Measurements from ENCODE around the gene SLC23A3. TPM values are rescaled to one million over a fixed set of nuclear protein-coding genes. Genes with fewer than 3 reads are reported as not detected.

Gene SLC23A3
- total and polyA plus RNA-seq, 10 of the 15 experiments (the other 5 are each of a cell fraction or from before 2014, with no cell fraction given), result 0.07 to 1.0 (median 0.40) TPM; not detected in 1

DNA sequence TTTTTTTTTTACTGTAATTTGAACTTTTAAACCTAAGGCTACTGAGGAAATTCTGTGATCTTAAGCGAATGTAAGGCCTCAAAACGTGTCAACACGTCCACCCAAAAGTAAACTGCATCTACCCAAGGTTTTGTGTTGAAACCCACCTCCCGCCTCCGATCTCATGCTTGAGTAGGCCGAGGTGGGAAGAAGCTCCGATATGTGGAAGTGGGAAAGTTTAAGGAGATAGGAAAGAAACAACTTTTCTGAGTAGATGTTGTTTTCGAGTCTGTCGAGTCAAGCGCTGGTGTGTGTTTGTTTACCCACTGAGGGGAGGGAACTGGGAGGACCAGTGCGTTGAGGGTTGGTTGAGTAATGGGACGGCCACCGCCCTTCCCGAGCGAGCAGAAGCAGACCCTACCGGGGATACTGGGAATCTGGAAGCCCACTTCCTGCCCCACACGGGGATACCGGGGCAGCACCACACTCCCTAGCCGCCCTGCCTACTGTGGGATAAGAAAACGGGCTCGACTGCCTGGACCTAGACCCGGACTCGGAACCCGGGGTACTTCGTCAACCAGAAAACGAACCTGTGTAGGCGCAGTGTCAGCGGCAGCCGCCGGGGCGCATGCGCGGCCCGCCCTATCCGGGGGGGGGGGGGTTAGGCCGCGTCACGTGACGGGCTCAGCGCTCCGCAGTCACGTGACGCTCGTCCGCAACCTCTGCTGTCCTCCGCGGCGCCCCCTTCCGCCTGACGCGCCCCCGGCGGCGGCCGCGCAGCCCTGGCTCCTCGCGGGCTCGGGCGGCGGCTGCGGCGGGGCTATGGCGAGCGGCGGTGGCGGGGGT lies 7.9 kb upstream of the SLC23A3 start, which contains the start of gene RETREG2 (continued):
- no peak for TF ChIP-seq STAT3 (IDR thresholded peaks at IDR 0.05; ENCODE audit: low read depth, low read length)
- TF ChIP-seq HSF1 (IDR thresholded peaks at IDR 0.05; ENCODE audit: low read depth, low read length), result no peak
- peak; percentile 49; the same call in 1 of the 2 replicates for TF ChIP-seq TAF1 (IDR thresholded peaks at IDR 0.05; ENCODE audit: borderline replicate concordance, low read depth, low read length)
- TF ChIP-seq POLR2A (IDR thresholded peaks at IDR 0.05; ENCODE audit: low read depth, low read length), result peak; percentile 91
- no peak for TF ChIP-seq CEBPB (IDR thresholded peaks at IDR 0.05; ENCODE audit: borderline replicate concordance in 1 of 2, low read depth in 2 of 2, low read length in 2 of 2)
- TF ChIP-seq, protein P1, sequence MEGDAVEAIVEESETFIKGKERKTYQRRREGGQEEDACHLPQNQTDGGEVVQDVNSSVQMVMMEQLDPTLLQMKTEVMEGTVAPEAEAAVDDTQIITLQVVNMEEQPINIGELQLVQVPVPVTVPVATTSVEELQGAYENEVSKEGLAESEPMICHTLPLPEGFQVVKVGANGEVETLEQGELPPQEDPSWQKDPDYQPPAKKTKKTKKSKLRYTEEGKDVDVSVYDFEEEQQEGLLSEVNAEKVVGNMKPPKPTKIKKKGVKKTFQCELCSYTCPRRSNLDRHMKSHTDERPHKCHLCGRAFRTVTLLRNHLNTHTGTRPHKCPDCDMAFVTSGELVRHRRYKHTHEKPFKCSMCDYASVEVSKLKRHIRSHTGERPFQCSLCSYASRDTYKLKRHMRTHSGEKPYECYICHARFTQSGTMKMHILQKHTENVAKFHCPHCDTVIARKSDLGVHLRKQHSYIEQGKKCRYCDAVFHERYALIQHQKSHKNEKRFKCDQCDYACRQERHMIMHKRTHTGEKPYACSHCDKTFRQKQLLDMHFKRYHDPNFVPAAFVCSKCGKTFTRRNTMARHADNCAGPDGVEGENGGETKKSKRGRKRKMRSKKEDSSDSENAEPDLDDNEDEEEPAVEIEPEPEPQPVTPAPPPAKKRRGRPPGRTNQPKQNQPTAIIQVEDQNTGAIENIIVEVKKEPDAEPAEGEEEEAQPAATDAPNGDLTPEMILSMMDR (IDR thresholded peaks at IDR 0.05 in 2 of 3, conservative IDR thresholded peaks at IDR 0.05 in 1 of 3; ENCODE audit: control insufficient read depth in 2 of 3, extremely low read depth in 1 of 3, insufficient read depth in 1 of 3, low read depth in 3 of 3, low read length in 3 of 3), result peak; percentile 26 to 53 (median 35); a peak in 4 of 6 replicates
- TF ChIP-seq, protein P2, sequence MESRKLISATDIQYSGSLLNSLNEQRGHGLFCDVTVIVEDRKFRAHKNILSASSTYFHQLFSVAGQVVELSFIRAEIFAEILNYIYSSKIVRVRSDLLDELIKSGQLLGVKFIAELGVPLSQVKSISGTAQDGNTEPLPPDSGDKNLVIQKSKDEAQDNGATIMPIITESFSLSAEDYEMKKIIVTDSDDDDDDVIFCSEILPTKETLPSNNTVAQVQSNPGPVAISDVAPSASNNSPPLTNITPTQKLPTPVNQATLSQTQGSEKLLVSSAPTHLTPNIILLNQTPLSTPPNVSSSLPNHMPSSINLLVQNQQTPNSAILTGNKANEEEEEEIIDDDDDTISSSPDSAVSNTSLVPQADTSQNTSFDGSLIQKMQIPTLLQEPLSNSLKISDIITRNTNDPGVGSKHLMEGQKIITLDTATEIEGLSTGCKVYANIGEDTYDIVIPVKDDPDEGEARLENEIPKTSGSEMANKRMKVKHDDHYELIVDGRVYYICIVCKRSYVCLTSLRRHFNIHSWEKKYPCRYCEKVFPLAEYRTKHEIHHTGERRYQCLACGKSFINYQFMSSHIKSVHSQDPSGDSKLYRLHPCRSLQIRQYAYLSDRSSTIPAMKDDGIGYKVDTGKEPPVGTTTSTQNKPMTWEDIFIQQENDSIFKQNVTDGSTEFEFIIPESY (IDR thresholded peaks at IDR 0.05), result no peak
- no peak for TF ChIP-seq SUPT20H (IDR thresholded peaks at IDR 0.05; ENCODE audit: borderline replicate concordance, control insufficient read depth, low read depth, low read length)
- peak; percentile 53; the same call in 1 of the 2 replicates for TF ChIP-seq YY1 (IDR thresholded peaks at IDR 0.05; ENCODE audit: low read depth, low read length)
- no peak for TF ChIP-seq RBBP5 (conservative IDR thresholded peaks at IDR 0.05)
- TF ChIP-seq, protein P3, sequence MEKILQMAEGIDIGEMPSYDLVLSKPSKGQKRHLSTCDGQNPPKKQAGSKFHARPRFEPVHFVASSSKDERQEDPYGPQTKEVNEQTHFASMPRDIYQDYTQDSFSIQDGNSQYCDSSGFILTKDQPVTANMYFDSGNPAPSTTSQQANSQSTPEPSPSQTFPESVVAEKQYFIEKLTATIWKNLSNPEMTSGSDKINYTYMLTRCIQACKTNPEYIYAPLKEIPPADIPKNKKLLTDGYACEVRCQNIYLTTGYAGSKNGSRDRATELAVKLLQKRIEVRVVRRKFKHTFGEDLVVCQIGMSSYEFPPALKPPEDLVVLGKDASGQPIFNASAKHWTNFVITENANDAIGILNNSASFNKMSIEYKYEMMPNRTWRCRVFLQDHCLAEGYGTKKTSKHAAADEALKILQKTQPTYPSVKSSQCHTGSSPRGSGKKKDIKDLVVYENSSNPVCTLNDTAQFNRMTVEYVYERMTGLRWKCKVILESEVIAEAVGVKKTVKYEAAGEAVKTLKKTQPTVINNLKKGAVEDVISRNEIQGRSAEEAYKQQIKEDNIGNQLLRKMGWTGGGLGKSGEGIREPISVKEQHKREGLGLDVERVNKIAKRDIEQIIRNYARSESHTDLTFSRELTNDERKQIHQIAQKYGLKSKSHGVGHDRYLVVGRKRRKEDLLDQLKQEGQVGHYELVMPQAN (conservative IDR thresholded peaks at IDR 0.05), result peak; percentile 91
- peak; percentile 68 to 73 for TF ChIP-seq IKZF2 (IDR thresholded peaks at IDR 0.05)
- TF ChIP-seq DPF2 (IDR thresholded peaks at IDR 0.05), result peak; percentile 72
- TF ChIP-seq HDGF (IDR thresholded peaks at IDR 0.05), result no peak
- TF ChIP-seq, protein P4, sequence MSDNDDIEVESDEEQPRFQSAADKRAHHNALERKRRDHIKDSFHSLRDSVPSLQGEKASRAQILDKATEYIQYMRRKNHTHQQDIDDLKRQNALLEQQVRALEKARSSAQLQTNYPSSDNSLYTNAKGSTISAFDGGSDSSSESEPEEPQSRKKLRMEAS (IDR thresholded peaks at IDR 0.05; ENCODE audit: low read depth, low read length), result peak; percentile 98
- TF ChIP-seq RUNX3 (IDR thresholded peaks at IDR 0.05; ENCODE audit: low read length), result peak; percentile 9
- TF ChIP-seq ATF7 (IDR thresholded peaks at IDR 0.05; ENCODE audit: low read depth), result 0 out of 2 replicates have a peak, but pooled peaks have one; percentile 21
- TF ChIP-seq NBN (IDR thresholded peaks at IDR 0.05), result no peak; the same call in none of the 2 replicates
- TF ChIP-seq EGR1 (IDR thresholded peaks at IDR 0.05; ENCODE audit: borderline replicate concordance in 1 of 2, low read depth in 2 of 2, low read length in 2 of 2), result no peak; a peak in 1 of 3 replicates
- no peak for TF ChIP-seq KLF5 (IDR thresholded peaks at IDR 0.05; ENCODE audit: partially characterized antibody)
- peak; percentile 34 for TF ChIP-seq FOXK2 (IDR thresholded peaks at IDR 0.05)
- TF ChIP-seq, protein P5, sequence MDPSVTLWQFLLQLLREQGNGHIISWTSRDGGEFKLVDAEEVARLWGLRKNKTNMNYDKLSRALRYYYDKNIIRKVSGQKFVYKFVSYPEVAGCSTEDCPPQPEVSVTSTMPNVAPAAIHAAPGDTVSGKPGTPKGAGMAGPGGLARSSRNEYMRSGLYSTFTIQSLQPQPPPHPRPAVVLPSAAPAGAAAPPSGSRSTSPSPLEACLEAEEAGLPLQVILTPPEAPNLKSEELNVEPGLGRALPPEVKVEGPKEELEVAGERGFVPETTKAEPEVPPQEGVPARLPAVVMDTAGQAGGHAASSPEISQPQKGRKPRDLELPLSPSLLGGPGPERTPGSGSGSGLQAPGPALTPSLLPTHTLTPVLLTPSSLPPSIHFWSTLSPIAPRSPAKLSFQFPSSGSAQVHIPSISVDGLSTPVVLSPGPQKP (IDR thresholded peaks at IDR 0.05; ENCODE audit: low read depth, low read length), result no peak
